Large intestine (tissue), 3 donors: ENCODE results near the gene CDAN1. TPM values are rescaled to one million over a fixed set of nuclear protein-coding genes. Genes with fewer than 3 reads are reported as not detected.
A peak's percentile ranks its signal among the peaks of the same experiment; 100 is the strongest.
"Not testable (repeated sequence)": the region's sequence is repeated elsewhere in the genome, so short reads cannot be mapped to it uniquely, and the experiment has no call there.

Experiments used
- DNase-seq, 2 donors: peaks; one replicate each; pipeline versions ENCODE4 v3.0.0 to v3.0.0-alpha.2; 2013
- H3K27ac ChIP-seq: one replicate; pipeline ENCODE4 v1.5.1; 2013; ENCODE audit warnings: low read length
- H3K27me3 ChIP-seq: 2 replicates; pipeline ENCODE4 v1.6.1; 2013; ENCODE audit warnings: low read length; ENCODE audit not compliant: control insufficient read depth, insufficient read depth
- H3K36me3 ChIP-seq: 2 replicates; pipeline ENCODE4 v1.6.1; 2013; ENCODE audit warnings: low read length; ENCODE audit not compliant: control insufficient read depth, insufficient read depth
- H3K4me1 ChIP-seq: one replicate; pipeline ENCODE4 v1.6.1; 2013; ENCODE audit warnings: low read length; ENCODE audit not compliant: control insufficient read depth, insufficient read depth
- H3K4me3 ChIP-seq: one replicate; pipeline ENCODE4 v1.5.1; 2013; ENCODE audit warnings: low read length
- H3K9me3 ChIP-seq: one replicate; pipeline ENCODE4 v1.6.1; 2013; ENCODE audit warnings: mild to moderate bottlenecking, low read depth, low read length, moderate library complexity; ENCODE audit not compliant: control insufficient read depth
- WGBS: methylation state at CpG from one replicate; pipeline ENCODE4 v1.1.5; 2013; ENCODE audit warnings: low lambda C conversion rate; ENCODE audit not compliant: insufficient coverage; 5-methylcytosine and 5-hydroxymethylcytosine counted together
- polyA plus RNA-seq: library from polyadenylated mRNA; unstranded; fragments of 120-200 nt; gene quantifications from one replicate; pipeline ENCODE4 v1.2.1, GENCODE V29; 2013

Gene CDAN1
- polyA plus RNA-seq, 1 donor = 18.0 TPM

- no CpG with 5 or more reads among the region's 16 CpGs for WGBS
- H3K4me1 ChIP-seq, H3K36me3 ChIP-seq, H3K4me3 ChIP-seq, H3K27me3 ChIP-seq, DNase-seq, H3K27ac ChIP-seq: not testable (repeated sequence)
- peaks cover 15% of the 10 kb centered on the region for H3K9me3 ChIP-seq
Observed at GRCh38 chr15:42764154-42764731, 27.3 kb upstream of the CDAN1 start.

GRCh38 chr15:42761813-42762212, 24.9 kb upstream of the CDAN1 start:
- not testable (repeated sequence) for H3K4me1 ChIP-seq, H3K27me3 ChIP-seq, DNase-seq, H3K36me3 ChIP-seq, H3K4me3 ChIP-seq, H3K27ac ChIP-seq
- peaks cover 17% of the 10 kb centered on the region for H3K9me3 ChIP-seq
- no CpG with 5 or more reads among the region's 2 CpGs for WGBS

GRCh38 chr15:42760759-42761158, 23.8 kb upstream of the CDAN1 start:
- Histone ChIP-seq H3K4me3 (no peak overlapping the region), H3K36me3 (no peaks in the 10 kb centered on the region), H3K4me1 (no peaks in the 10 kb centered on the region), H3K27ac (no peak overlapping the region), H3K9me3 (peaks cover 17% of the 10 kb centered on the region), H3K27me3 (no peaks in the 10 kb centered on the region)
- no peak for DNase-seq
- WGBS = 100% methylated on average over 1 of the region's 1 CpG

GRCh38 chr15:42759093-42759492, 22.2 kb upstream of the CDAN1 start:
- Histone ChIP-seq H3K4me3 (no peak overlapping the region), H3K9me3 (peaks cover 17% of the 10 kb centered on the region), H3K27me3 (no peaks in the 10 kb centered on the region), H3K4me1 (no peaks in the 10 kb centered on the region), H3K36me3 (no peaks in the 10 kb centered on the region), H3K27ac (no peak overlapping the region)
- DNase-seq = no peak
- no CpG with 5 or more reads among the region's 2 CpGs for WGBS

GRCh38 chr15:42750306-42750705, 13.4 kb upstream of the CDAN1 start:
- Histone ChIP-seq H3K4me3 (no peak overlapping the region), H3K27ac (no peak overlapping the region), H3K36me3 (peaks cover 21% of the 10 kb centered on the region), H3K9me3 (peaks cover 4% of the 10 kb centered on the region), H3K27me3 (no peaks in the 10 kb centered on the region), H3K4me1 (no peaks in the 10 kb centered on the region)
- 93% methylated on average over 2 of the region's 2 CpGs for WGBS
- no peak for DNase-seq

- H3K4me1 ChIP-seq = no peaks in the 10 kb centered on the region
- no peak overlapping the region for H3K27ac ChIP-seq
- no peak overlapping the region for H3K4me3 ChIP-seq
- H3K27me3 ChIP-seq = no peaks in the 10 kb centered on the region
- DNase-seq = no peak
- H3K9me3 ChIP-seq = peaks cover 4% of the 10 kb centered on the region
- H3K36me3 ChIP-seq = peaks cover 21% of the 10 kb centered on the region
- WGBS = no CpG with 5 or more reads among the region's 1 CpG
Observed at GRCh38 chr15:42749266-42749665, 12.3 kb upstream of the CDAN1 start.

- no peak overlapping the region for H3K27ac ChIP-seq
- H3K4me3 ChIP-seq = no peak overlapping the region
- no peaks in the 10 kb centered on the region for H3K9me3 ChIP-seq
- H3K36me3 ChIP-seq = peaks cover 3% of the 10 kb centered on the region
- no peaks in the 10 kb centered on the region for H3K4me1 ChIP-seq
- 83% methylated on average over 1 of the region's 1 CpG for WGBS
- DNase-seq = no peak
- no peaks in the 10 kb centered on the region for H3K27me3 ChIP-seq
Observed at GRCh38 chr15:42744195-42744594, 7.3 kb upstream of the CDAN1 start.

- Histone ChIP-seq H3K9me3 (no peaks in the 10 kb centered on the region), H3K36me3 (peaks cover 3% of the 10 kb centered on the region), H3K27ac (no peak overlapping the region), H3K4me3 (no peak overlapping the region), H3K27me3 (no peaks in the 10 kb centered on the region), H3K4me1 (no peaks in the 10 kb centered on the region)
- DNase-seq = no peak
- 100% methylated on average over 2 of the region's 4 CpGs for WGBS
Observed at GRCh38 chr15:42742149-42742548, 5.2 kb upstream of the CDAN1 start.

GRCh38 chr15:42741710-42742109, 4.8 kb upstream of the CDAN1 start:
- WGBS = 80% methylated on average over 1 of the region's 2 CpGs
- Histone ChIP-seq H3K9me3 (no peaks in the 10 kb centered on the region), H3K27me3 (no peaks in the 10 kb centered on the region), H3K4me1 (no peaks in the 10 kb centered on the region), H3K4me3 (no peak overlapping the region), H3K36me3 (peaks cover 3% of the 10 kb centered on the region), H3K27ac (no peak overlapping the region)
- DNase-seq = no peak

GRCh38 chr15:42737529-42738328, 801 bp upstream of the CDAN1 start:
- DNase-seq = no peak
- Histone ChIP-seq H3K27ac (peak overlapping the region; percentile 82), H3K27me3 (no peaks in the 10 kb centered on the region), H3K9me3 (no peaks in the 10 kb centered on the region), H3K36me3 (peaks cover 28% of the 10 kb centered on the region), H3K4me3 (peak overlapping the region; percentile 66), H3K4me1 (peaks cover 6% of the 10 kb centered on the region)
- WGBS = 27% methylated on average over 2 of the region's 21 CpGs
